Psoas muscle (tissue), 8 donors: Measurements from ENCODE around the gene PTK6. TPM values are rescaled to one million over a fixed set of nuclear protein-coding genes. Genes with fewer than 3 reads are reported as not detected.

Experiments used
- ATAC-seq, 4 donors: fragments of 200-7000 bp; cut with Tn5 transposase; one replicate each; pipeline ENCODE4 v1.9.1; 2020; ENCODE audit warnings: moderate library complexity in 3 of 4, mild to moderate bottlenecking in 2 of 4
- DNase-seq, 2 donors: peaks; one replicate each; pipeline ENCODE4 v3.0.0-alpha.2; 2020
- H3K27ac ChIP-seq: fragments of 200-600 bp; one replicate; pipeline ENCODE4 v1.8.0; 2022
- H3K27me3 ChIP-seq, 3 donors: fragments of 200-600 bp in 1 of 3; one replicate each; pipeline versions ENCODE4 v1.6.1 to v1.8.0; 2013 to 2022; ENCODE audit warnings: low read length in 2 of 3, mild to moderate bottlenecking in 2 of 3, moderate library complexity in 1 of 3; ENCODE audit not compliant: insufficient read depth in 3 of 3
- H3K36me3 ChIP-seq, 2 donors: fragments of 200-600 bp in 1 of 2; one replicate each; pipeline versions ENCODE4 v1.6.1 to v1.8.0; 2013 to 2022; ENCODE audit warnings: low read depth in 1 of 2, mild to moderate bottlenecking in 1 of 2, moderate library complexity in 1 of 2; ENCODE audit not compliant: insufficient read depth in 1 of 2
- H3K4me1 ChIP-seq: fragments of 200-600 bp; one replicate; pipeline ENCODE4 v1.8.0; 2022
- H3K4me3 ChIP-seq: fragments of 200-600 bp; one replicate; pipeline ENCODE4 v1.8.0; 2022; ENCODE audit warnings: mild to moderate bottlenecking
- H3K9me3 ChIP-seq: fragments of 200-600 bp; one replicate; pipeline ENCODE4 v1.8.0; 2022
- CTCF ChIP-seq: fragments of 200-600 bp; IDR thresholded peaks from one replicate; pipeline ENCODE4 v1.8.0; 2022; ENCODE audit warnings: antibody characterized with exemption
- WGBS, 3 donors: extraction: QIAGEN DNeasy Blood & Tissue Kit; methylation state at CpG; one replicate each; pipeline versions ENCODE4 v1.1.6 to v1.1.7; 2013; 5-methylcytosine and 5-hydroxymethylcytosine counted together
- intact Hi-C, 2 donors: fragments of 100-400 bp; cut with DNase I; formaldehyde crosslinking; loops; one replicate each; pipeline versions ENCODE4 v1.11.0 to v1.14.2; 2022
- polyA plus RNA-seq, 3 donors: library from polyadenylated mRNA; stranded (reverse); fragments of 200-250 nt; gene quantifications; one replicate each; pipeline ENCODE4 v1.2.3, GENCODE V29; 2013
- total RNA-seq, 4 donors: library from RNA; stranded (reverse); fragmentation: NEBNext Ultra II Directional in 2 of 4; extraction: Animal tissue kit (Norgen Biotek cat#: 25700) in 2 of 4; gene quantifications; one replicate each; pipeline versions ENCODE4 v1.2.1 to v1.2.4, GENCODE V29; 2021 to 2023
- donor health status: healthy with polysubstance abuse.
- donor health status: DM: no; HTN: no; CAD: no; lungs with moderate emphysema.
- donor health status: Bipolar disorder and iron deficiency.
- donor health status: healthy.
- donor health status: DM: yes; HTN: yes; CAD: no.
- donor health status: DM: no; HTN: no; CAD: no.
- donor health status: DM: no; HTN: no; CAD: no.
- donor health status: DM: yes; HTN: yes; CAD: no.

The PTK6 gene
- total and polyA plus RNA-seq, 7 donors, result 0.04 to 0.06 (median 0.04) TPM; not detected in 4

- WGBS, 3 donors, result 52 to 63% (median 63%) methylated on average over 6 of the region's 6 CpGs
These were observed 8.6 kb upstream of the PTK6 start for GRCh38 chr20:63545814-63546213.

GRCh38 chr20:63544958-63545516 is 7.9 kb upstream of the PTK6 start:
- DNase-seq (no peak), ATAC-seq (no peak)
- intact Hi-C loops, result no loop called here
- no peak overlapping the region for H3K27ac ChIP-seq
- 64 to 72% (median 71%) methylated on average over 18 to 19 of the region's 19 CpGs for WGBS, 3 donors
- no peaks in the 10 kb centered on the region for H3K9me3 ChIP-seq
- H3K36me3 ChIP-seq, result no peaks in the 10 kb centered on the region
- no peak overlapping the region for H3K4me3 ChIP-seq
- TF ChIP-seq CTCF, result no peak
- no peaks in the 10 kb centered on the region for H3K4me1 ChIP-seq
- H3K27me3 ChIP-seq, result peaks cover 0 to 49% (median 16%) of the 10 kb centered on the region in 3 donors

More at GRCh38 chr20:63545814-63546213, 8.6 kb upstream of the PTK6 start:
- ATAC-seq (no peak), DNase-seq (no peak)
- TF ChIP-seq CTCF, result no peak
- Histone ChIP-seq H3K27ac (no peak overlapping the region), H3K9me3 (no peaks in the 10 kb centered on the region), H3K4me1 (no peaks in the 10 kb centered on the region), H3K36me3 (no peaks in the 10 kb centered on the region), H3K27me3 (peaks cover 0 to 56% (median 18%) of the 10 kb centered on the region in 3 donors), H3K4me3 (no peak overlapping the region)
- intact Hi-C loops, result no loop called here

- no peaks in the 10 kb centered on the region for H3K9me3 ChIP-seq
- ATAC-seq, result no peak
- H3K4me1 ChIP-seq, result no peaks in the 10 kb centered on the region
- no peak overlapping the region for H3K27ac ChIP-seq
- WGBS, 3 donors, result 47 to 70% (median 54%) methylated on average over 17 to 27 of the region's 27 CpGs
- H3K27me3 ChIP-seq, result peaks cover 0 to 44% (median 13%) of the 10 kb centered on the region in 3 donors
- no peak for TF ChIP-seq CTCF
- DNase-seq, result no peak
- intact Hi-C loops, result no loop called here
- no peak overlapping the region for H3K4me3 ChIP-seq
- H3K36me3 ChIP-seq, result no peaks in the 10 kb centered on the region
These were observed 7.2 kb upstream of the PTK6 start for GRCh38 chr20:63544241-63544957.

- no peak overlapping the region for H3K4me3 ChIP-seq
- ATAC-seq (no peak), DNase-seq (no peak)
- no peaks in the 10 kb centered on the region for H3K36me3 ChIP-seq
- H3K27ac ChIP-seq, result no peak overlapping the region
- H3K9me3 ChIP-seq, result no peaks in the 10 kb centered on the region
- peaks cover 0 to 40% (median 11%) of the 10 kb centered on the region in 3 donors for H3K27me3 ChIP-seq
- intact Hi-C loops, result no loop called here
- no peak for TF ChIP-seq CTCF
- no peaks in the 10 kb centered on the region for H3K4me1 ChIP-seq
- WGBS, 3 donors, result 87 to 93% (median 88%) methylated on average over 6 of the region's 6 CpGs
These were observed 6.6 kb upstream of the PTK6 start for GRCh38 chr20:63543733-63544132.
